HCT116 (cell line): Measurements from ENCODE around the gene SPRN. TPM values are rescaled to one million over a fixed set of nuclear protein-coding genes. Genes with fewer than 3 reads are reported as not detected.

ENCODE experiments used
- ATAC-seq: fragments of 200-7000 bp; cut with Tn5 transposase; 2 replicates; pipeline ENCODE4 v1.9.1; 2020; ENCODE audit warnings: mild to moderate bottlenecking, moderate library complexity
- BruUV-seq: library from RNA; stranded (reverse); fragments of 400-500 nt; replicated peaks from 2 replicates; lab custom pipeline; 2021; lab: Mats Ljungman, UMichigan
- CTCF ChIA-PET: fragments of 300-600 bp; sonication (Branson Sonifier 250); formaldehyde crosslinking; loops from one replicate; lab custom pipeline; 2021; ENCODE audit warnings: antibody characterized with exemption; lab: Charles Lee
- POLR2A ChIA-PET: fragments of 300-600, 350-600 bp; sonication (Branson Sonifier 250); formaldehyde crosslinking; loops from one replicate; lab custom pipeline; 2021; ENCODE audit warnings: antibody characterized with exemption; lab: Charles Lee
- RAD21 ChIA-PET, 2 experiments: fragments of 300-600 bp; sonication (Branson Sonifier 250); formaldehyde crosslinking; loops; one replicate each; lab custom pipeline; 2023; ENCODE audit warnings: low total read pairs in 2 of 2; ENCODE audit not compliant: uncharacterized antibody in 2 of 2, unreplicated experiment in 2 of 2, low non-redundant PET in 1 of 2; lab: Charles Lee
- DNase-seq: peaks from one replicate; pipeline ENCODE4 v3.0.0-alpha.2; 2010; ENCODE audit warnings: low read depth, low spot score
- H2AFZ ChIP-seq: fragments of 200-600 bp; shearing (Covaris generic), sonication (generic); 2 replicates; pipeline ENCODE4 v1.6.1; 2017; ENCODE audit warnings: low read depth, mixed run types, mixed read lengths, antibody characterized with exemption, low read length; ENCODE audit not compliant: poor library complexity, severe bottlenecking
- H3K27ac ChIP-seq: 2 replicates; pipeline ENCODE4 v1.5.1; 2012; ENCODE audit warnings: low read depth, low read length
- H3K27me3 ChIP-seq: fragments of 200-600 bp; sonication (generic); 2 replicates; pipeline ENCODE4 v1.6.1; 2016; ENCODE audit warnings: mixed run types, low read length, mixed read lengths; ENCODE audit not compliant: insufficient read depth
- H3K36me3 ChIP-seq, 2 experiments: fragments of 200-500 bp in 1 of 2; fragments of 200-600 bp in 1 of 2; sonication (Bioruptor generic) in 1 of 2; sonication (generic) in 1 of 2; 2 replicates each; pipeline versions ENCODE4 v1.5.1 to v1.6.1; 2014 to 2016; ENCODE audit warnings: low read length in 2 of 2, inconsistent platforms in 1 of 2, mixed read lengths in 1 of 2, mixed run types in 1 of 2; ENCODE audit not compliant: insufficient read depth in 2 of 2, control insufficient read depth in 1 of 2
- H3K4me1 ChIP-seq, 2 experiments: fragments of 200-600 bp in 1 of 2; sonication (generic) in 1 of 2; 2 replicates each; pipeline versions ENCODE4 v1.5.1 to v1.6.1; 2012 to 2017; ENCODE audit warnings: low read length in 2 of 2, inconsistent platforms in 1 of 2, mild to moderate bottlenecking in 1 of 2, mixed read lengths in 1 of 2, mixed run types in 1 of 2, moderate library complexity in 1 of 2; ENCODE audit not compliant: insufficient read depth in 2 of 2, control insufficient read depth in 1 of 2
- H3K4me2 ChIP-seq: fragments of 200-600 bp; sonication (generic); 2 replicates; pipeline ENCODE4 v1.6.1; 2017; ENCODE audit warnings: mixed run types, low read length, mixed read lengths
- H3K4me3 ChIP-seq, 2 experiments: fragments of 200-600 bp in 1 of 2; sonication (generic) in 1 of 2; replicated peaks in 1 of 2; 2 replicates each; pipeline ENCODE4 v1.5.1; 2011 to 2016; ENCODE audit warnings: low read length in 2 of 2, control low read depth in 1 of 2, low read depth in 1 of 2, mild to moderate bottlenecking in 1 of 2, mixed read lengths in 1 of 2, mixed run types in 1 of 2
- H3K79me2 ChIP-seq: fragments of 200-600 bp; sonication (generic); 2 replicates; pipeline ENCODE4 v1.6.1; 2017; ENCODE audit warnings: mild to moderate bottlenecking, mixed run types, low read length, moderate library complexity, mixed read lengths; ENCODE audit not compliant: insufficient read depth
- H3K9ac ChIP-seq: fragments of 200-600 bp; sonication (generic); 2 replicates; pipeline ENCODE4 v1.6.1; 2016; ENCODE audit warnings: low read length, mixed read lengths
- H3K9me2 ChIP-seq: fragments of 200-600 bp; sonication (generic), shearing (Covaris generic); 2 replicates; pipeline ENCODE4 v1.6.1; 2017; ENCODE audit warnings: mixed run types, mild to moderate bottlenecking, moderate library complexity; ENCODE audit not compliant: insufficient read depth
- H3K9me3 ChIP-seq, 2 experiments: fragments of 200-500 bp in 1 of 2; fragments of 200-600 bp in 1 of 2; sonication (Bioruptor generic) in 1 of 2; sonication (generic) in 1 of 2; 2 replicates each; pipeline ENCODE4 v1.6.1; 2014 to 2017; ENCODE audit warnings: low read length in 2 of 2, mixed read lengths in 2 of 2, inconsistent platforms in 1 of 2, low read depth in 1 of 2, mild to moderate bottlenecking in 1 of 2, mixed run types in 1 of 2, moderate library complexity in 1 of 2; ENCODE audit not compliant: control insufficient read depth in 1 of 2, insufficient read depth in 1 of 2
- H4K20me1 ChIP-seq: fragments of 200-600 bp; sonication (generic), shearing (Covaris generic); 2 replicates; pipeline ENCODE4 v1.6.1; 2017; ENCODE audit warnings: mixed run types, mild to moderate bottlenecking, moderate library complexity; ENCODE audit not compliant: insufficient read depth
- CEBPB ChIP-seq: IDR thresholded peaks from 2 replicates; pipeline ENCODE4 v1.6.1; 2012; ENCODE audit warnings: low read depth
- ELF1 ChIP-seq: IDR thresholded peaks from 2 replicates; pipeline ENCODE4 v1.6.1; 2012; ENCODE audit warnings: low read depth, borderline replicate concordance
- JUND ChIP-seq: IDR thresholded peaks from 2 replicates; pipeline ENCODE4 v1.6.1; 2012
- MAX ChIP-seq: IDR thresholded peaks from 2 replicates; pipeline ENCODE4 v1.6.1; 2012
- POLR2A ChIP-seq: IDR thresholded peaks from 2 replicates; pipeline ENCODE4 v1.7.0; 2011; ENCODE audit warnings: borderline replicate concordance; ENCODE audit not compliant: insufficient read depth, insufficient read length; ENCODE audit errors: extremely low read depth
- POLR2AphosphoS5 ChIP-seq: IDR thresholded peaks from 2 replicates; pipeline ENCODE4 v1.6.1; 2011; ENCODE audit warnings: mild to moderate bottlenecking, low read depth, low read length, moderate library complexity
- TCF7L2 ChIP-seq: IDR thresholded peaks from 2 replicates; pipeline ENCODE4 v1.7.0; 2011; ENCODE audit warnings: borderline replicate concordance, inconsistent platforms; ENCODE audit not compliant: insufficient read depth, insufficient read length; ENCODE audit errors: extremely low read depth
- ZBTB33 ChIP-seq: IDR thresholded peaks from 2 replicates; pipeline ENCODE4 v1.6.1; 2011; ENCODE audit warnings: mild to moderate bottlenecking, low read length, moderate library complexity; ENCODE audit not compliant: insufficient replicate concordance; ENCODE audit errors: extremely low read depth
- ZNF274 ChIP-seq: fragments of 200-500 bp; sonication (Bioruptor generic); IDR thresholded peaks from 2 replicates; pipeline ENCODE4 v1.6.1; 2014; ENCODE audit warnings: mild to moderate bottlenecking, low read depth, low read length, inconsistent platforms
- intact Hi-C: fragments of 100-400 bp; cut with micrococcal nuclease; formaldehyde crosslinking; loops from 2 replicates; pipeline ENCODE4 v1.10.0; 2022
- total RNA-seq: library from RNA; stranded (reverse); gene quantifications from one replicate; pipeline ENCODE4 v1.2.1, GENCODE V29; 2021; ENCODE audit not compliant: unreplicated experiment

The SPRN gene
- total RNA-seq, 1 experiment from 2014 or later: not detected

- intact Hi-C loops: no loop called here
- Histone ChIP-seq H3K4me3 (no peak overlapping the region), H3K4me1 (no peaks in the 10 kb centered on the region), H3K36me3 (no peaks in the 10 kb centered on the region), H3K9me3 (peaks cover 0 to 3% of the 10 kb centered on the region in 2 experiments; a peak in 1 of 4 replicates), H3K9me2 (no peaks in the 10 kb centered on the region), H3K9ac (no peak overlapping the region), H3K27ac (no peak overlapping the region), H4K20me1 (no peaks in the 10 kb centered on the region), H2AFZ (no peak overlapping the region), H3K79me2 (no peaks in the 10 kb centered on the region), H3K4me2 (no peak overlapping the region), H3K27me3 (no peaks in the 10 kb centered on the region)
- no peak for TF ChIP-seq TCF7L2
- TF ChIP-seq MAX: no peak
- no peak for TF ChIP-seq JUND
- TF ChIP-seq ELF1: no peak
- TF ChIP-seq POLR2A: no peak
- no peak for TF ChIP-seq CEBPB
- no peak for TF ChIP-seq ZBTB33
- no peak for TF ChIP-seq ZNF274
- TF ChIP-seq POLR2AphosphoS5: no peak
- POLR2A ChIA-PET: no interaction called here
- BruUV-seq: no TSS peak
- CTCF ChIA-PET: no interaction called here
- ATAC-seq (no peak), DNase-seq (no peak)
- RAD21 ChIA-PET: no interaction called here
Observed at GRCh38 chr10:133445268-133445732, 20.9 kb upstream of the SPRN start.
